Astrocyte (in vitro differentiated cells and primary cell): ENCODE data around the gene HRCT1.

ENCODE experiments used
- CTCF ChIP-seq: IDR thresholded peaks from 2 replicates; pipeline ENCODE4 v1.5.1; 2011; ENCODE audit warnings: low read depth, mild to moderate bottlenecking, inconsistent platforms, low read length, moderate library complexity; ENCODE audit not compliant: insufficient read depth
- EZH2 ChIP-seq: IDR thresholded peaks from 2 replicates; pipeline ENCODE4 v1.6.1; 2012; ENCODE audit warnings: mild to moderate bottlenecking, low read length, inconsistent platforms; ENCODE audit not compliant: insufficient read depth

- TF ChIP-seq CTCF, result no peak
- TF ChIP-seq EZH2, result no peak
Observed at GRCh38 chr9:35956651-35957050, 50.6 kb downstream of the HRCT1 start.
